HepG2 (cell line): ENCODE measurements around the gene ITK. TPM values are rescaled to one million over a fixed set of nuclear protein-coding genes. Genes with fewer than 3 reads are reported as not detected.
A peak's percentile ranks its signal among the peaks of the same experiment; 100 is the strongest.

Experiments
- ATF1 ChIP-seq: IDR thresholded peaks from 2 replicates; pipeline ENCODE4 v1.6.1; 2016; ENCODE audit warnings: mild to moderate bottlenecking, control low read depth
- BCLAF1 ChIP-seq: fragments of 450-650 bp; IDR thresholded peaks from 2 replicates; pipeline ENCODE4 v1.6.1; 2017; ENCODE audit warnings: mild to moderate bottlenecking
- GMEB2 ChIP-seq: IDR thresholded peaks from 2 replicates; pipeline ENCODE4 v1.6.1; 2016; ENCODE audit warnings: missing biosample characterization, missing genetic modification reagents, low read depth
- HDAC2 ChIP-seq: sonication (generic); formaldehyde crosslinking; IDR thresholded peaks from 2 replicates; pipeline ENCODE4 v1.4.0; 2020; ENCODE audit warnings: missing genetic modification reagents
- SOX6 ChIP-seq, 2 experiments: fragments of 450-650 bp in 1 of 2; sonication (generic) in 1 of 2; formaldehyde crosslinking in 1 of 2; IDR thresholded peaks; 2 replicates each; pipeline versions ENCODE4 v1.4.0 to v1.6.1; 2017 to 2020; ENCODE audit warnings: antibody characterized with exemption in 1 of 2, mild to moderate bottlenecking in 1 of 2, missing genetic modification reagents in 1 of 2
- UBTF ChIP-seq: sonication (generic); formaldehyde crosslinking; IDR thresholded peaks from 2 replicates; pipeline ENCODE4 v1.4.0; 2020; ENCODE audit warnings: mild to moderate bottlenecking, missing genetic modification reagents
- ZIK1 ChIP-seq: sonication (generic); formaldehyde crosslinking; IDR thresholded peaks from 2 replicates; pipeline ENCODE4 v1.5.0; 2020; ENCODE audit warnings: mild to moderate bottlenecking, low read depth, missing genetic modification reagents, borderline replicate concordance
- ZMYM4 ChIP-seq: sonication (generic); formaldehyde crosslinking; IDR thresholded peaks from 2 replicates; pipeline ENCODE4 v1.8.1; 2023; ENCODE audit warnings: mild to moderate bottlenecking, missing genetic modification reagents
- ZNF468 ChIP-seq: sonication (generic); formaldehyde crosslinking; IDR thresholded peaks from 2 replicates; pipeline ENCODE4 v1.8.0; 2022; ENCODE audit warnings: mild to moderate bottlenecking, moderate library complexity, missing genetic modification reagents
- ZNF703 ChIP-seq: sonication (generic); formaldehyde crosslinking; IDR thresholded peaks from 2 replicates; pipeline ENCODE4 v1.5.1; 2020; ENCODE audit warnings: missing genetic modification reagents, mild to moderate bottlenecking, moderate library complexity, borderline replicate concordance
- polyA plus RNA-seq, 8 experiments: library from polyadenylated mRNA; depleted of rRNA in 3 of 8; stranded (reverse) in 7 of 8; unstranded in 1 of 8; fragments of >200 nt; fragmentation: Illumina TruSeq in 4 of 8; extraction: Trizol in 4 of 8; gene quantifications; 2 replicates each; pipeline versions ENCODE4 v1.2.1 to v1.2.3, GENCODE V29; 2011 to 2016; ENCODE audit warnings: low read depth in 4 of 8, missing spikeins in 1 of 8, mixed read lengths in 1 of 8; ENCODE audit not compliant: insufficient read depth in 1 of 8
- total RNA-seq, 5 experiments: library from RNA; depleted of rRNA; stranded (reverse); fragments of >200 nt; fragmentation: Illumina TruSeq; extraction: Trizol; gene quantifications; 2 replicates each; pipeline ENCODE4 v1.2.3, GENCODE V29; 2016; ENCODE audit warnings: low read depth in 1 of 5
- TF ChIP-seq, protein P1 (sequence below): sonication (generic); formaldehyde crosslinking; IDR thresholded peaks from 2 replicates; pipeline ENCODE4 v1.4.0; 2020; ENCODE audit warnings: low read depth, mild to moderate bottlenecking, missing genetic modification reagents
- TF ChIP-seq, protein P2 (sequence below): sonication (generic); formaldehyde crosslinking; IDR thresholded peaks from 2 replicates; pipeline ENCODE4 v1.4.0; 2020; ENCODE audit warnings: missing genetic modification reagents
- TF ChIP-seq, protein P3 (sequence below): sonication (generic); formaldehyde crosslinking; IDR thresholded peaks from 2 replicates; pipeline ENCODE4 v1.4.0; 2020; ENCODE audit warnings: missing genetic modification reagents
- TF ChIP-seq, protein P4 (sequence below): sonication (generic); formaldehyde crosslinking; IDR thresholded peaks from 2 replicates; pipeline ENCODE4 v1.5.1; 2020; ENCODE audit warnings: missing genetic modification reagents, mild to moderate bottlenecking, borderline replicate concordance
- TF ChIP-seq, protein P5 (sequence below): IDR thresholded peaks from 2 replicates; pipeline ENCODE4 v1.6.1; 2016; ENCODE audit warnings: mild to moderate bottlenecking, missing biosample characterization, missing genetic modification reagents

ITK gene
- total and polyA plus RNA-seq, 2 of the 13 experiments (the other 11 are each of a cell fraction or from before 2014, with no cell fraction given) = 0.01 TPM; not detected in 1

GRCh38 chr5:157142317-157143126 is 38.1 kb upstream of the ITK start, which contains the start of gene MED7 (continued):
- TF ChIP-seq GMEB2 = no peak
- peak; percentile 76; the same call in 1 of the 2 replicates for TF ChIP-seq ATF1 (CRISPR knock-in tag)
- TF ChIP-seq, protein P1, sequence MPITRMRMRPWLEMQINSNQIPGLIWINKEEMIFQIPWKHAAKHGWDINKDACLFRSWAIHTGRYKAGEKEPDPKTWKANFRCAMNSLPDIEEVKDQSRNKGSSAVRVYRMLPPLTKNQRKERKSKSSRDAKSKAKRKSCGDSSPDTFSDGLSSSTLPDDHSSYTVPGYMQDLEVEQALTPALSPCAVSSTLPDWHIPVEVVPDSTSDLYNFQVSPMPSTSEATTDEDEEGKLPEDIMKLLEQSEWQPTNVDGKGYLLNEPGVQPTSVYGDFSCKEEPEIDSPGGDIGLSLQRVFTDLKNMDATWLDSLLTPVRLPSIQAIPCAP (CRISPR knock-in tag) = no peak
- peak; percentile 90 for TF ChIP-seq ZMYM4 (CRISPR knock-in tag)
- TF ChIP-seq HDAC2 (CRISPR knock-in tag) = peak; percentile 62; the same call in 1 of the 2 replicates
- TF ChIP-seq, protein P2, sequence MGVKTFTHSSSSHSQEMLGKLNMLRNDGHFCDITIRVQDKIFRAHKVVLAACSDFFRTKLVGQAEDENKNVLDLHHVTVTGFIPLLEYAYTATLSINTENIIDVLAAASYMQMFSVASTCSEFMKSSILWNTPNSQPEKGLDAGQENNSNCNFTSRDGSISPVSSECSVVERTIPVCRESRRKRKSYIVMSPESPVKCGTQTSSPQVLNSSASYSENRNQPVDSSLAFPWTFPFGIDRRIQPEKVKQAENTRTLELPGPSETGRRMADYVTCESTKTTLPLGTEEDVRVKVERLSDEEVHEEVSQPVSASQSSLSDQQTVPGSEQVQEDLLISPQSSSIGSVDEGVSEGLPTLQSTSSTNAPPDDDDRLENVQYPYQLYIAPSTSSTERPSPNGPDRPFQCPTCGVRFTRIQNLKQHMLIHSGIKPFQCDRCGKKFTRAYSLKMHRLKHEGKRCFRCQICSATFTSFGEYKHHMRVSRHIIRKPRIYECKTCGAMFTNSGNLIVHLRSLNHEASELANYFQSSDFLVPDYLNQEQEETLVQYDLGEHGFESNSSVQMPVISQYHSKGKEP (CRISPR knock-in tag) = no peak
- TF ChIP-seq BCLAF1 = no peak
- TF ChIP-seq, protein P3, sequence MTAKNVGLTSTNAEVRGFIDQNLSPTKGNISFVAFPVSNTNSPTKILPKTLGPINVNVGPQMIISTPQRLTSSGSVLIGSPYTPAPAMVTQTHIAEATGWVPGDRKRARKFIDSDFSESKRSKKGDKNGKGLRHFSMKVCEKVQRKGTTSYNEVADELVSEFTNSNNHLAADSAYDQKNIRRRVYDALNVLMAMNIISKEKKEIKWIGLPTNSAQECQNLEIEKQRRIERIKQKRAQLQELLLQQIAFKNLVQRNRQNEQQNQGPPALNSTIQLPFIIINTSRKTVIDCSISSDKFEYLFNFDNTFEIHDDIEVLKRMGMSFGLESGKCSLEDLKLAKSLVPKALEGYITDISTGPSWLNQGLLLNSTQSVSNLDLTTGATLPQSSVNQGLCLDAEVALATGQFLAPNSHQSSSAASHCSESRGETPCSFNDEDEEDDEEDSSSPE = peak; percentile 57; the same call in 1 of the 2 replicates
- TF ChIP-seq, protein P4, sequence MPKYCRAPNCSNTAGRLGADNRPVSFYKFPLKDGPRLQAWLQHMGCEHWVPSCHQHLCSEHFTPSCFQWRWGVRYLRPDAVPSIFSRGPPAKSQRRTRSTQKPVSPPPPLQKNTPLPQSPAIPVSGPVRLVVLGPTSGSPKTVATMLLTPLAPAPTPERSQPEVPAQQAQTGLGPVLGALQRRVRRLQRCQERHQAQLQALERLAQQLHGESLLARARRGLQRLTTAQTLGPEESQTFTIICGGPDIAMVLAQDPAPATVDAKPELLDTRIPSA (CRISPR knock-in tag) = peak; percentile 73; the same call in 1 of the 2 replicates
- TF ChIP-seq SOX6 (IDR thresholded peaks at IDR 0.05) = no peak
- peak; percentile 49 for TF ChIP-seq SOX6 (CRISPR knock-in tag; IDR thresholded peaks at IDR 0.05)
- TF ChIP-seq, protein P5, sequence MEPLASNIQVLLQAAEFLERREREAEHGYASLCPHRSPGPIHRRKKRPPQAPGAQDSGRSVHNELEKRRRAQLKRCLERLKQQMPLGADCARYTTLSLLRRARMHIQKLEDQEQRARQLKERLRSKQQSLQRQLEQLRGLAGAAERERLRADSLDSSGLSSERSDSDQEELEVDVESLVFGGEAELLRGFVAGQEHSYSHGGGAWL (CRISPR knock-in tag) = peak; percentile 55; the same call in 1 of the 2 replicates
- TF ChIP-seq UBTF (CRISPR knock-in tag) = peak; percentile 52; the same call in 1 of the 2 replicates
- TF ChIP-seq ZNF468 = 0 out of 2 replicates have a peak, but pooled peaks have one; percentile 49
- TF ChIP-seq ZNF703 (CRISPR knock-in tag) = no peak
- no peak for TF ChIP-seq ZIK1
